GM18499 (cell line): Measurements from ENCODE around the gene PISD.

Source experiments
- ATAC-seq: cut with Tn5 transposase; IDR thresholded peaks from one replicate; pipeline ENCODE4 v1.9.1; 2021; ENCODE audit warnings: moderate number of reproducible peaks; ENCODE audit not compliant: insufficient read depth, unreplicated experiment

Gene PISD

GRCh38 chr22:31627223-31627731 lies 34.7 kb downstream of the PISD start:
- no peak for ATAC-seq

DNA sequence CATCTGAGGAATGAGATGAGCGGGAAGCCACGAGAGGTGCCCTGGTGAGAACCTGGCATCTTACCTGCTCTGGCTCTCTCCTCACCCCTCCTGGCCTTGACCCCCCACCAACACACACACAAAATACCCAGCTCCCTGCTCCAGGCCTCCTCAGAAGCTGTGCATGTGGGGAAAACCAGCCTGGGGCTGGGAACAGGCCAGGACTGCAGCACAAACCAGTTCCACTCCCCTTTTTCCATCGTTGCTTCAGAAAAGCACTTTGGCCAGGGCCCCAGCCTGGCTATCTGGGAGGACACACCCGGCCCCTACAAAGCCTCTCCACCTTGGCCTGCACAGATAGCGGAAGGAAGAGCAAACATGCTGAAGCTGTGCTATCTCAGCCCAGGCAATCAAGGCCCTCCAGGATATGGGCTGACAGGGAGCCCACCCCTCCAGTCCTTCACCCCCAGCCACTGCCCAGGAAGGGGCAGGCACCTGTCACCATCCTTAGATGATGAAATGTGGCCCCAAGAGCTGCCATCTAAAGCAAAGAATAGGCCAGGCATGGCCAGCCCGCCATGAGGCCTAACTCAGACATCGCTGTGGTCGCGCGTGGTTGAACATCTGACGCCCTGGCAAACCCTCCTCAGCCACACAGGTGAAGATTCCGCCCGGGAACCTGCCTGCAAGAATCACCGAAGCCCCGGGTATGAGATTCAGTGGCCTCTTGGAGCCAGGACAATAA lies 35.4 kb downstream of the PISD start:
- ATAC-seq, result no peak

DNA sequence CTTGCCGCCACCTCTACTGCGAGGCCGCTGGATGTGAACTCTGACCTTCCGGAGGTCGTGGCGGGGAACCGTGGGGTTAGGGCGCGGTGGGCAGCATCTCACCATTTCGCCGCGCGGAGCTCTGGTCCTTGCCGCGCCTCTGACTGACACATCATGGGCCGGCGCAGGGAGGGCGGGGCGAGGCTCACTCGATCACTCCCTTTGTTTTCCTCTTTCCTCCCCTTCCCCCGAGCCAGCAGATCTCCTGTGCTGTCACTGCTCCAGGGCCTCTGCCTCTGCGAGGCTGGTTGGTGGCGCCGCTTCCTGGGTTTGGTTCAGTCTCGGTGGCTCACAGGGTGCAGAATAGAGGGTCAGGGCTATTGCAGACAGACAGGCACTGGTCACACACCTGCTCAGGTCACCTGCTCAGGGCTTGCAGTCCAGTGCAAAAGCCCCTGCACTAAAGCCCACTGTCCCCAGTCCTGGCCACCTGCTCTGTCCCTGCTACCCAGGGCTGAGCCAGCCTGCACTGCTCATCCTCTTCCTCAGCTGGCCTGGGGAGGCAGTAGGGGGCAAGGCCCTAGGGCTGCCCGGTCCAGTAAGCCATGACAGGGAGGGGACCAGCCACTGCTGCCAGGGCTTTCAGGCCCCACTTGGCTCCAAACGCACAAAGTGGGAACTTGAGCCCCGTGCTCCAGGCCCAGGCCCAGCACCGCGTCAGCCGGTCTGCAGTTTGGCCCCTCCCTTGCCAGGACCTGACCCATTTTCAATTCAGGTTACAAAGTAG lies 36.2 kb downstream of the PISD start:
- no peak for ATAC-seq

GRCh38 chr22:31625257-31625640 lies 36.8 kb downstream of the PISD start:
- ATAC-seq, result no peak

GRCh38 chr22:31623592-31624304 lies 38.3 kb downstream of the PISD start:
- ATAC-seq, result no peak

- no peak for ATAC-seq
These were observed 39.0 kb downstream of the PISD start for GRCh38 chr22:31622980-31623379.

GRCh38 chr22:31621507-31622124 lies 40.4 kb downstream of the PISD start:
- ATAC-seq, result no peak

DNA sequence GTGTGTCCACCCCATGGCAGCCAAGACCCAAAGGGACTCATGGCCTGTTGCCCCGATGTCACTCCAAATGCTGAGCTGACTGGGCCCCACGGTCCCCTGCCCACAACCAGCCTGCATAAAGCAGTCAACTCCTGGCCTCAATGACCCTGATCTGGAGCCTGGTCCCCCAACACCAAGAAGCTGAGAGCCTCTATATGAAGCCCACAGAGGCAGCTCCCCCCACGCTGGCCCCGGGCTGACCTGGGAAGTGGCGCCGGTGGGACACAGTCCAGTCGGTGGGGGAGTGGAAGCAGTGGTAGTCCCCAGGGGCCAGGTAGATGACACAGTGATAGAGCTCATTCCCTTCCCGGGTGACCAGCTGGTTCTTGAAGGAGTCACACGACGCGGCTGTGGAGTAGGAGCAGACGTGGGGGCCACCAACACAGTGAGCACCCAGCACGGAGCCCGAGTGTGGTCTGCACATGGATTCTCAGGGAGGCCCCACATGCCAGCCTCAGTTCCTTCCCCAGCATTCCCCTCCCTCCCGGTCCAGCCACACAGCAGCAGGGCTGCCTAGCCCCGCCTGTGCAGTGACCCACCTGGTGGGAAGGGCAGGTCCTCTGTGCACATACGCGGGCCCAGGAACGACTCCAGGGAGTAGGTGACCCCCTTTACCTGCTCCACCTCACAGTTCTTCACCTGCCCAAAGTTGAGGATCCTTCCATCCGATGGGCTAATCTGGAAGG lies 41.1 kb downstream of the PISD start:
- ATAC-seq, result no peak

DNA sequence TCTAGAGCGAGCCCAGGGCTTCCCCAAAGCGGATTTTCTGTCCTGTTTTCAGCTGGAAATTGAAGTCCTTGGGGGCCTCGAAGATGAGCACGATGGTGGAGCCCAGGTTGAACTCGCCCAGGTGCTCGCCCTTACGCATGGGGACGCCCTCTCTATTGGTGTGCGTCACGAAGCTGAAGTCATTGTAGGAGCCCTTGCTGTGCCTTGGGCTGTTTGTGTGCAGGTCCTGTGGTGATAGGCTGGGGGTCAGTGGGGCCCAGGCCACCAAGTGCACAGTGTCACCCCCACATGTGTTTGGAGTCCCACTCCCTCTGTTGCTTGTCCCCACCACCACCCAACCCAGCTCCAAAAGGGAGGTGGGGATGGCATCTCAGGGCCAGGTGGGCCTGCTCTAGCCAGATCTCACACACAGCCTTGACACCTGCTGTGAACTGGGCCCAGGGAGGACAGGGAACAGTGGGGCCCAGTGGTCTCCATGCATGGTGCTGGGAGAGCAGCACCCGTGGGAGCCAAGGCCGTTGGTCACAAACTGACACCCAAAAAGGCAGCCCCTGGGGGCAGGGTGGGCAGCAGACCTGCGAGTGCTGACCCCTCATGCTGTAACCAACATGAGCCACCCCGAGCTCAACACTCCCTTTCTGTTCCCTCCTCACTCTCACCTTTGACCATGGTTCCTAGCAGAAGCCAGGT lies 42.3 kb downstream of the PISD start:
- no peak for ATAC-seq

GRCh38 chr22:31618471-31619176 lies 43.4 kb downstream of the PISD start:
- no peak for ATAC-seq

GRCh38 chr22:31618057-31618456 lies 44.0 kb downstream of the PISD start:
- no peak for ATAC-seq

DNA sequence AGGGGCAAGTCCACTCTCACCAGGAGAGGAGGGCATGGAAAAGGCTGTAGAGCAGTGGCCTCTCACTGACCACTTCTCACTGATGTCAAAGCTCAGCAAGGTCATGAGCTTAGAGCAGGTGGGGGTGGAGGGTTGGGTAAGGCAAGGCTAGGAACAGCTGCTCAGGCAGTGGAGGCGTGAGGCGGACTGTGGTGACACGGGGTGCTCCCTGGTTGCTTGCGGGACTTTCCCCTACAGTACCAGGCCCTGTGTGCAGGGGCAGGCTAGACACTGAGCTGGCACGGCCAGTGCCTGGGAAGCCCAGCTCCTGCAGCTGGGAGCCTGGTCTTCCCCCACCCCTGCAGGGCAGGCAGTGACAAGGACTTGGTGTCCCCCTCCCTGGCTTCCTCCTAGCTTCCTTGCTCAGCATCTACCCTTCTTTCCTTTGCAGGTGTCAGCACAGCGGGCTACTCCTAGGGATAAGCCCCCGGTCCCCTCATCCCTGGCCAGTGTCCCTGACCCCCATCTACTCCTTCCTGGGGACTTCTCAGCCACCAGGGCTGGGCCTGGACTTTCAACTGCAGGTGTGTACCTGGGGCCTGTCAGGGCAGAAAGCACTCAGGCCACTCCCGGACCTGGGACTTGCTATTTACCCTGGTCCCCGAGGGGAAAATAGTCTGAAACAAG lies 45.6 kb downstream of the PISD start:
- no peak for ATAC-seq

GRCh38 chr22:31615940-31616314 lies 46.1 kb downstream of the PISD start:
- no peak for ATAC-seq

DNA sequence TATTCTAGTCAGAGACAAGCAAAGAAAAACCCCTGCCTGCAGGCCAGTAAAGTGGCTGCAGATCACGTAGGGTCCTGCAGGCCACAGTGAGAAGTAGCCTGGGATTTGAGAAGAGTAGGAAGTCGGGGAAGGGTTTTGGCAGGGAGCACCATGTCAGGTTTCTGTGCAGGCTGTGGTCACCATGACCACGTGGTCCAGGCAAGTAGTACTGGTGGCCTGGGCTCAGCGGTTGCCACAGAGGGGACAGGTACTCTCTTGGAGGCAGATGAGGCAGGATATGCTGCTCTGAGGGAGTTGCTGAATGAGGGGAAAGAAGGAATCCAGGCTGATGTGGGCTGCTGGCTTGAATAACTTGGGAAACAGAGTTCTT lies 46.5 kb downstream of the PISD start:
- no peak for ATAC-seq

GRCh38 chr22:31614781-31615490 lies 47.1 kb downstream of the PISD start:
- ATAC-seq, result no peak

DNA sequence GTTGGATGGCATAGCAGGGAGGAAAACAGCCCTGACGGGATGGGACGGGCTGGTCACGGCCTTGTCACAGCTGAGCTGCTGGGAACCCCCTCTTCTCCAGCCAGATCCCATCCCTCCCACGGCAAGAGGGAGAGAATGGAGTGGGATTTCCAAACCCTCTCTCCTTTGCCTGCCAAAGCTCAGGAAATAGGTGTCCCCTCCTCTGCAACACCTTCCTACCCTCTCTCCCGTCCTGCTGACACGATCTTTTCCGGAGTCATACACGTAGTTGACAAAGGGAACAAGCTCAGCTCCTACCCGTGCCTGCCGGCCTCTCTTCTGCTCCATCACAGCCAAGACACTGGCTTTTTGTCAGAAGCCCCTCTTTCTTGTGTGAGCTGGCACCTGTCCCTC lies 48.1 kb downstream of the PISD start:
- no peak for ATAC-seq

- no peak for ATAC-seq
These were observed 48.6 kb downstream of the PISD start for GRCh38 chr22:31613286-31613903.
